ENCODE results near the gene ME2. TPM values are rescaled to one million over a fixed set of nuclear protein-coding genes. Genes with fewer than 3 reads are reported as not detected.

ME2 gene
- total and polyA plus RNA-seq, 2 of the 8 experiments (the other 6 are each of a cell fraction or from before 2014, with no cell fraction given), result 54.7 to 66.9 TPM

DNA sequence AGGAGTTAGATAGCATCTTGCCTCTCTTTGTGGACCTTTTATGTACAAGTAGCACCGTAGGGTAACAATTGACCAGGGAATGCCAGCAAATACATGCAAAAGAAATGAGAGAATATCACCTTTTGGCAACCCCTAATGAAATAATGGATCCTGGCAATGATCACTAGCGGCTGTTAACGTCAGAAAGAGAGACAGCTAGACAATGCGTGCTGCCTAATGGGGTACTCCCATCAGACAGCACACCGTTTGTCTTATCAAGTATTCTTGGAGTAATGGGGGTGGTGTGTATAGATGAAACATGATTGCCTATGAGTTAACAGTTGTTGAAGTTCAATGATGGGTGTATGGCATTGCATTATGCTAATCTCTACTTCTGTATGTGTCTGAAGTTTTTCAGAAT is 90.5 kb downstream of the ME2 start:
- no peak overlapping the region for H2BK120ac ChIP-seq (replicated peaks; ENCODE audit: low read depth, low read length)
- H3K23me2 ChIP-seq (ENCODE audit: low read depth, low read length), result peaks cover 4% of the 10 kb centered on the region; the same call in 1 of the 2 replicates
- H3K79me2 ChIP-seq (ENCODE audit: control insufficient read depth in 1 of 2, insufficient read depth in 2 of 2, low read length in 2 of 2), result peaks cover 0 to 2% of the 10 kb centered on the region in 2 experiments; a peak in 1 of 4 replicates
- H3K23ac ChIP-seq (ENCODE audit: insufficient read length), result no peak overlapping the region
- H3K27ac ChIP-seq (ENCODE audit: low read depth, low read length), result no peak overlapping the region
- no peak overlapping the region for H2BK20ac ChIP-seq (ENCODE audit: low read length)
- H3K9me3 ChIP-seq (ENCODE audit: insufficient read depth in 2 of 2, low read depth in 1 of 2, low read length in 1 of 2), result no peaks in the 10 kb centered on the region
- 83% methylated on average over 5 of the region's 5 CpGs; no CpG with 5 or more reads in 1 of the 2 experiments for WGBS, 2 experiments (ENCODE audit: extremely low coverage in 1 of 2, insufficient coverage in 1 of 2, insufficient read length in 1 of 2, insufficient replicate concordance in 2 of 2, low coverage in 1 of 2, low lambda C conversion rate in 2 of 2, missing lambda C conversion rate in 1 of 2)
- no peak overlapping the region for H3K14ac ChIP-seq (ENCODE audit: insufficient read length)
- no peak for FAIRE-seq
- H3K4me2 ChIP-seq (ENCODE audit: insufficient read depth in 1 of 2, low read depth in 2 of 2, low read length in 2 of 2), result peak overlapping the region; percentile 93 to 97; a peak in 2 of 4 replicates
- H3K4ac ChIP-seq (replicated peaks; ENCODE audit: insufficient read length, low read depth, low read length), result no peak overlapping the region
- no peak overlapping the region for H4K91ac ChIP-seq (replicated peaks; ENCODE audit: insufficient read length, low read length)
- H3K18ac ChIP-seq (ENCODE audit: extremely low read depth, low read length), result no peak overlapping the region
- H2AFZ ChIP-seq (ENCODE audit: low read length), result no peak overlapping the region
- H3K56ac ChIP-seq (replicated peaks; ENCODE audit: insufficient read length, low read depth, low read length), result no peak overlapping the region
- ChIA-PET POLR2A (ENCODE audit: partially characterized antibody) (no interaction called here), CTCF (ENCODE audit: partially characterized antibody) (no interaction called here)
- H4K20me1 ChIP-seq (replicated peaks in 1 of 2; ENCODE audit: control insufficient read depth in 1 of 2, insufficient read depth in 2 of 2, low read length in 2 of 2), result no peaks in the 10 kb centered on the region
- H4K5ac ChIP-seq (ENCODE audit: insufficient read length, low read depth, low read length), result no peak overlapping the region
- H3K27me3 ChIP-seq (replicated peaks in 1 of 4; ENCODE audit: control insufficient read depth in 3 of 4, extremely low read depth in 1 of 4, insufficient read depth in 3 of 4, low read length in 3 of 4), result no peaks in the 10 kb centered on the region
- no peaks in the 10 kb centered on the region for H3K36me3 ChIP-seq (ENCODE audit: control insufficient read depth in 2 of 4, insufficient read depth in 4 of 4, low read length in 3 of 4)
- H3K79me1 ChIP-seq (ENCODE audit: low read depth, low read length), result no peaks in the 10 kb centered on the region
- H3K4me3 ChIP-seq (ENCODE audit: extremely low read depth in 1 of 4, insufficient read depth in 2 of 4, low read depth in 3 of 4, low read length in 4 of 4), result peak overlapping the region in 2 of 4 experiments; percentile 5 to 91; a peak in 3 of 8 replicates
- no peak overlapping the region for H2BK15ac ChIP-seq (ENCODE audit: low read length)
- H3K9ac ChIP-seq (replicated peaks in 1 of 4; ENCODE audit: extremely low read depth in 1 of 4, low read depth in 3 of 4, low read length in 3 of 4), result no peak overlapping the region
- DNase-seq (ENCODE audit: low read depth in 1 of 2, low spot score in 2 of 2), result no peak
- H2AK5ac ChIP-seq (ENCODE audit: low read depth, low read length), result no peak overlapping the region
- peaks cover 2 to 8% (median 4%) of the 10 kb centered on the region in 4 experiments; a peak in 5 of 7 replicates for H3K4me1 ChIP-seq (replicated peaks in 1 of 4; ENCODE audit: control insufficient read depth in 3 of 4, insufficient read depth in 4 of 4, low read length in 3 of 4)
- H2BK5ac ChIP-seq (ENCODE audit: low read depth, low read length), result no peak overlapping the region
- H2BK12ac ChIP-seq (ENCODE audit: low read depth, low read length), result no peak overlapping the region
- H4K8ac ChIP-seq (ENCODE audit: extremely low read depth, insufficient read depth, low read length), result no peak overlapping the region
- TF ChIP-seq SAP30 (IDR thresholded peaks at IDR 0.05; ENCODE audit: insufficient read depth, insufficient replicate concordance, low read length), result no peak
- no peak for TF ChIP-seq ASH2L (IDR thresholded peaks at IDR 0.05; ENCODE audit: low read length)
- no peak for TF ChIP-seq PHF8 (conservative IDR thresholded peaks at IDR 0.05; ENCODE audit: low read depth, low read length)
- TF ChIP-seq, protein P1, sequence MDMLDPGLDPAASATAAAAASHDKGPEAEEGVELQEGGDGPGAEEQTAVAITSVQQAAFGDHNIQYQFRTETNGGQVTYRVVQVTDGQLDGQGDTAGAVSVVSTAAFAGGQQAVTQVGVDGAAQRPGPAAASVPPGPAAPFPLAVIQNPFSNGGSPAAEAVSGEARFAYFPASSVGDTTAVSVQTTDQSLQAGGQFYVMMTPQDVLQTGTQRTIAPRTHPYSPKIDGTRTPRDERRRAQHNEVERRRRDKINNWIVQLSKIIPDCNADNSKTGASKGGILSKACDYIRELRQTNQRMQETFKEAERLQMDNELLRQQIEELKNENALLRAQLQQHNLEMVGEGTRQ (IDR thresholded peaks at IDR 0.05; ENCODE audit: low read length), result no peak
- TF ChIP-seq, protein P2, sequence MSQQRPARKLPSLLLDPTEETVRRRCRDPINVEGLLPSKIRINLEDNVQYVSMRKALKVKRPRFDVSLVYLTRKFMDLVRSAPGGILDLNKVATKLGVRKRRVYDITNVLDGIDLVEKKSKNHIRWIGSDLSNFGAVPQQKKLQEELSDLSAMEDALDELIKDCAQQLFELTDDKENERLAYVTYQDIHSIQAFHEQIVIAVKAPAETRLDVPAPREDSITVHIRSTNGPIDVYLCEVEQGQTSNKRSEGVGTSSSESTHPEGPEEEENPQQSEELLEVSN (IDR thresholded peaks at IDR 0.05), result no peak
- TF ChIP-seq EP300 (IDR thresholded peaks at IDR 0.05; ENCODE audit: borderline replicate concordance in 1 of 2, low read depth in 2 of 2, low read length in 2 of 2), result no peak
- no peak for TF ChIP-seq GABPA (IDR thresholded peaks at IDR 0.05; ENCODE audit: borderline replicate concordance, insufficient read depth, low read length)
- no peak for TF ChIP-seq RAD21 (IDR thresholded peaks at IDR 0.05 in 1 of 2, conservative IDR thresholded peaks at IDR 0.05 in 1 of 2; ENCODE audit: low read depth in 2 of 2, low read length in 2 of 2)
- TF ChIP-seq KDM5A (IDR thresholded peaks at IDR 0.05; ENCODE audit: low read length), result no peak
- no peak for TF ChIP-seq ZNF274 (IDR thresholded peaks at IDR 0.05; ENCODE audit: borderline replicate concordance, extremely low read depth, low read length)
- TF ChIP-seq POU5F1 (IDR thresholded peaks at IDR 0.05; ENCODE audit: low read depth, low read length), result no peak

All from H1 (cell line).